OCI-LY3 (cell line): ENCODE data around the gene NBDY.

Source experiments
- CTCF ChIP-seq: fragments of 200-600, 300-600 bp; sonication (generic); IDR thresholded peaks from 2 replicates; pipeline ENCODE4 v1.5.1; 2014; ENCODE audit warnings: antibody characterized with exemption, low read length, low read depth
- EZH2phosphoT487 ChIP-seq: fragments of 200-600 bp; shearing (Covaris generic); IDR thresholded peaks from 2 replicates; pipeline ENCODE4 v1.6.1; 2018; ENCODE audit warnings: antibody characterized with exemption, mixed run types, low read depth

- TF ChIP-seq CTCF (no peak), EZH2phosphoT487 (no peak)
These were observed 54.4 kb downstream of the NBDY start for GRCh38 chrX:56783450-56783831.
